ENCODE results near the gene CDC20. TPM values are rescaled to one million over a fixed set of nuclear protein-coding genes. Genes with fewer than 3 reads are reported as not detected.

CDC20 gene
- total and polyA plus RNA-seq, 10 of the 15 experiments (the other 5 are each of a cell fraction or from before 2014, with no cell fraction given) = 36.3 to 347 (median 150) TPM

DNA sequence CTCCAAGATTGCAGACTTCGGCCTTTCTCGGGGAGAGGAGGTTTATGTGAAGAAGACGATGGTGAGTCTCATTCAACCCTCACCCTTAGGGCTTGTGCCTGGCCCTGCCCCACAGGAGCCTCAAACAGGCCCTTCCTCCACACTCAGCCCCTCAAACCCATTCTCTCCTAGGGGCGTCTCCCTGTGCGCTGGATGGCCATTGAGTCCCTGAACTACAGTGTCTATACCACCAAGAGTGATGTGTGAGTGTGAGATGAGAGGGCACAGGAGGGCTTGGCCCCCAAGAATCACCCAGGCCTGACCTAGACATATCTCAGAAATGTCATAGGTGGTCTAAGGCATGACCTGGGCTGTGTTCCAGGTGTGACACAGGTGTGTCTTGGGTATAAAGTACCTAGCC, 39.5 kb upstream of the CDC20 start:
- no peak overlapping the region for H3K4me2 ChIP-seq (ENCODE audit: control insufficient read depth, insufficient read depth)
- intact Hi-C loops (cut with micrococcal nuclease; ENCODE audit: unreplicated experiment) = no loop called here
- DNase-seq (ENCODE audit: low read depth, low spot score) = no peak
- no peaks in the 10 kb centered on the region for H3K36me3 ChIP-seq (ENCODE audit: control insufficient read depth in 2 of 2, insufficient read depth in 2 of 2, low read length in 1 of 2)
- ChIA-PET RAD21 (ENCODE audit: unreplicated experiment) (no interaction called here), SMC1A (ENCODE audit: uncharacterized antibody, unreplicated experiment) (no interaction called here), CTCF (no interaction called here), POLR2A (no interaction called here)
- in situ Hi-C loops (cut with MboI) = no loop called here
- no peaks in the 10 kb centered on the region for H3K27me3 ChIP-seq (replicated peaks in 1 of 2; ENCODE audit: control insufficient read depth in 2 of 2, insufficient read depth in 2 of 2, low read length in 1 of 2)
- H2AFZ ChIP-seq (ENCODE audit: control insufficient read depth, low read depth, low read length) = no peak overlapping the region
- no peaks in the 10 kb centered on the region for H4K20me1 ChIP-seq (ENCODE audit: control insufficient read depth, insufficient read depth)
- no peak for ATAC-seq
- WGBS (ENCODE audit: insufficient coverage, insufficient replicate concordance, low lambda C conversion rate, missing lambda C conversion rate) = 53% methylated on average over 5 of the region's 5 CpGs
- no peak overlapping the region for H3K9ac ChIP-seq (ENCODE audit: control insufficient read depth, insufficient read depth, low read length)
- H3K9me3 ChIP-seq (replicated peaks; ENCODE audit: control insufficient read depth, insufficient read depth, low read length) = no peaks in the 10 kb centered on the region; the same call in 2 of the 3 replicates
- no peak overlapping the region for H3K4me3 ChIP-seq
- no peak for FAIRE-seq
- H3K4me1 ChIP-seq (ENCODE audit: control insufficient read depth, insufficient read depth, low read length) = no peaks in the 10 kb centered on the region
- TF ChIP-seq, protein P1, sequence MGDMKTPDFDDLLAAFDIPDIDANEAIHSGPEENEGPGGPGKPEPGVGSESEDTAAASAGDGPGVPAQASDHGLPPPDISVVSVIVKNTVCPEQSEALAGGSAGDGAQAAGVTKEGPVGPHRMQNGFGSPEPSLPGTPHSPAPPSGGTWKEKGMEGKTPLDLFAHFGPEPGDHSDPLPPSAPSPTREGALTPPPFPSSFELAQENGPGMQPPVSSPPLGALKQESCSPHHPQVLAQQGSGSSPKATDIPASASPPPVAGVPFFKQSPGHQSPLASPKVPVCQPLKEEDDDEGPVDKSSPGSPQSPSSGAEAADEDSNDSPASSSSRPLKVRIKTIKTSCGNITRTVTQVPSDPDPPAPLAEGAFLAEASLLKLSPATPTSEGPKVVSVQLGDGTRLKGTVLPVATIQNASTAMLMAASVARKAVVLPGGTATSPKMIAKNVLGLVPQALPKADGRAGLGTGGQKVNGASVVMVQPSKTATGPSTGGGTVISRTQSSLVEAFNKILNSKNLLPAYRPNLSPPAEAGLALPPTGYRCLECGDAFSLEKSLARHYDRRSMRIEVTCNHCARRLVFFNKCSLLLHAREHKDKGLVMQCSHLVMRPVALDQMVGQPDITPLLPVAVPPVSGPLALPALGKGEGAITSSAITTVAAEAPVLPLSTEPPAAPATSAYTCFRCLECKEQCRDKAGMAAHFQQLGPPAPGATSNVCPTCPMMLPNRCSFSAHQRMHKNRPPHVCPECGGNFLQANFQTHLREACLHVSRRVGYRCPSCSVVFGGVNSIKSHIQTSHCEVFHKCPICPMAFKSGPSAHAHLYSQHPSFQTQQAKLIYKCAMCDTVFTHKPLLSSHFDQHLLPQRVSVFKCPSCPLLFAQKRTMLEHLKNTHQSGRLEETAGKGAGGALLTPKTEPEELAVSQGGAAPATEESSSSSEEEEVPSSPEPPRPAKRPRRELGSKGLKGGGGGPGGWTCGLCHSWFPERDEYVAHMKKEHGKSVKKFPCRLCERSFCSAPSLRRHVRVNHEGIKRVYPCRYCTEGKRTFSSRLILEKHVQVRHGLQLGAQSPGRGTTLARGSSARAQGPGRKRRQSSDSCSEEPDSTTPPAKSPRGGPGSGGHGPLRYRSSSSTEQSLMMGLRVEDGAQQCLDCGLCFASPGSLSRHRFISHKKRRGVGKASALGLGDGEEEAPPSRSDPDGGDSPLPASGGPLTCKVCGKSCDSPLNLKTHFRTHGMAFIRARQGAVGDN (IDR thresholded peaks at IDR 0.05) = no peak
- TF ChIP-seq CREM (IDR thresholded peaks at IDR 0.05; ENCODE audit: low read depth) (no peak), RELA (IDR thresholded peaks at IDR 0.05; ENCODE audit: borderline replicate concordance, partially characterized antibody) (no peak)
- TF ChIP-seq, protein P2, sequence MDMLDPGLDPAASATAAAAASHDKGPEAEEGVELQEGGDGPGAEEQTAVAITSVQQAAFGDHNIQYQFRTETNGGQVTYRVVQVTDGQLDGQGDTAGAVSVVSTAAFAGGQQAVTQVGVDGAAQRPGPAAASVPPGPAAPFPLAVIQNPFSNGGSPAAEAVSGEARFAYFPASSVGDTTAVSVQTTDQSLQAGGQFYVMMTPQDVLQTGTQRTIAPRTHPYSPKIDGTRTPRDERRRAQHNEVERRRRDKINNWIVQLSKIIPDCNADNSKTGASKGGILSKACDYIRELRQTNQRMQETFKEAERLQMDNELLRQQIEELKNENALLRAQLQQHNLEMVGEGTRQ (IDR thresholded peaks at IDR 0.05; ENCODE audit: borderline replicate concordance, low read depth, low read length) = no peak
- BruUV-seq (replicated peaks) = no TSS peak
- no peak overlapping the region for H3K27ac ChIP-seq (ENCODE audit: control insufficient read depth, insufficient read depth)
- no peaks in the 10 kb centered on the region for H3K79me2 ChIP-seq (ENCODE audit: control insufficient read depth, insufficient read depth, low read length)

Data from GM12878 (cell line).